Esophagus squamous epithelium (tissue), 4 donors: ENCODE measurements around the gene S100A7.

Experiments used
- POLR2A ChIP-seq, 4 donors: fragments of 450-650 bp; IDR thresholded peaks; one replicate each; pipeline ENCODE4 v1.6.1; 2017; ENCODE audit warnings: antibody characterized with exemption in 4 of 4, mild to moderate bottlenecking in 4 of 4, moderate library complexity in 3 of 4
- TF ChIP-seq, protein P1 (sequence below), 6 experiments: fragments of 450-650 bp in 4 of 6; fragments of 200-600 bp in 2 of 6; sonication (generic) in 2 of 6; IDR thresholded peaks; one replicate each; pipeline ENCODE4 v1.5.1; 2016 to 2019; ENCODE audit warnings: antibody characterized with exemption in 6 of 6, mild to moderate bottlenecking in 4 of 6, moderate library complexity in 4 of 6

- TF ChIP-seq, protein P1, sequence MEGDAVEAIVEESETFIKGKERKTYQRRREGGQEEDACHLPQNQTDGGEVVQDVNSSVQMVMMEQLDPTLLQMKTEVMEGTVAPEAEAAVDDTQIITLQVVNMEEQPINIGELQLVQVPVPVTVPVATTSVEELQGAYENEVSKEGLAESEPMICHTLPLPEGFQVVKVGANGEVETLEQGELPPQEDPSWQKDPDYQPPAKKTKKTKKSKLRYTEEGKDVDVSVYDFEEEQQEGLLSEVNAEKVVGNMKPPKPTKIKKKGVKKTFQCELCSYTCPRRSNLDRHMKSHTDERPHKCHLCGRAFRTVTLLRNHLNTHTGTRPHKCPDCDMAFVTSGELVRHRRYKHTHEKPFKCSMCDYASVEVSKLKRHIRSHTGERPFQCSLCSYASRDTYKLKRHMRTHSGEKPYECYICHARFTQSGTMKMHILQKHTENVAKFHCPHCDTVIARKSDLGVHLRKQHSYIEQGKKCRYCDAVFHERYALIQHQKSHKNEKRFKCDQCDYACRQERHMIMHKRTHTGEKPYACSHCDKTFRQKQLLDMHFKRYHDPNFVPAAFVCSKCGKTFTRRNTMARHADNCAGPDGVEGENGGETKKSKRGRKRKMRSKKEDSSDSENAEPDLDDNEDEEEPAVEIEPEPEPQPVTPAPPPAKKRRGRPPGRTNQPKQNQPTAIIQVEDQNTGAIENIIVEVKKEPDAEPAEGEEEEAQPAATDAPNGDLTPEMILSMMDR (IDR thresholded peaks at IDR 0.05) = no peak
- TF ChIP-seq POLR2A (IDR thresholded peaks at IDR 0.05) = no peak
Measured at GRCh38 chr1:153422450-153423068, 37.9 kb downstream of the S100A7 start.
